AG09319 (cell line): ENCODE data around the gene SFTPA2.
"Not testable (repeated sequence)": the region's sequence is repeated elsewhere in the genome, so short reads cannot be mapped to it uniquely, and the experiment has no call there.

Experiments
- DNase-seq: peaks from one replicate; pipeline ENCODE4 v3.0.0-alpha.2; 2010; ENCODE audit warnings: low read depth; ENCODE audit errors: extremely low read depth
- TF ChIP-seq, protein P1 (sequence below): IDR thresholded peaks from 2 replicates; pipeline ENCODE4 v1.5.1; 2011; ENCODE audit warnings: low read depth, mild to moderate bottlenecking, inconsistent platforms, low read length, moderate library complexity

Gene SFTPA2

DNA sequence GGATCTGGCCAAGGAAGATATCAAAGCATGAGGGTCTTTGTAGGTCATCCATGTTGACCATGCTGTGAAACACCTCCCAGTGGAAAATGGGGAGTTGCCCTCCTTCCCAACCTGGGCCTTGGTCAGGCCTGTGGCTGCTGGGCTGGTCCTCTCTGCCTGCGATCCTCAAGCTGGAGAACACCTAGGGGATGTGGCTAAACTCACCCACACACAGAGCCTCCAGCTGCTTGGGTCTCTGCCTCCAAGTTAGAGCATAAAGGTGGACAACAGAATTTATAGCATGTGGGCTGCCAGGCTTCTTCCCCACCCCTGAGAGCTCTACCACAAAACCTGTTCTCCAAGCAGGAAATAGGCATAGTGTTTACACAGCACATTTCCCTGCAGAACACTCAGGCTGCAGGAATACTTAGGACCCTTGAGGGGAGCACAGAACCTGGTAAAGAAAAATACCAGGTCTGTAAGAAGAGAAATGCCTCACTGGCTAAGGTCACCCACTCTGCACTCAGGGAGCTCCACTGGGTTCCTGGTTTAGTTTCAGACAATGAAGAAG is at the start of gene SFTPA2:
SFTPA2 (minus strand) TSS at position 248 of the 550 bp plus-strand sequence. CDS start 924 bp downstream, outside the sequence.
- no peak for DNase-seq
- TF ChIP-seq, protein P1, sequence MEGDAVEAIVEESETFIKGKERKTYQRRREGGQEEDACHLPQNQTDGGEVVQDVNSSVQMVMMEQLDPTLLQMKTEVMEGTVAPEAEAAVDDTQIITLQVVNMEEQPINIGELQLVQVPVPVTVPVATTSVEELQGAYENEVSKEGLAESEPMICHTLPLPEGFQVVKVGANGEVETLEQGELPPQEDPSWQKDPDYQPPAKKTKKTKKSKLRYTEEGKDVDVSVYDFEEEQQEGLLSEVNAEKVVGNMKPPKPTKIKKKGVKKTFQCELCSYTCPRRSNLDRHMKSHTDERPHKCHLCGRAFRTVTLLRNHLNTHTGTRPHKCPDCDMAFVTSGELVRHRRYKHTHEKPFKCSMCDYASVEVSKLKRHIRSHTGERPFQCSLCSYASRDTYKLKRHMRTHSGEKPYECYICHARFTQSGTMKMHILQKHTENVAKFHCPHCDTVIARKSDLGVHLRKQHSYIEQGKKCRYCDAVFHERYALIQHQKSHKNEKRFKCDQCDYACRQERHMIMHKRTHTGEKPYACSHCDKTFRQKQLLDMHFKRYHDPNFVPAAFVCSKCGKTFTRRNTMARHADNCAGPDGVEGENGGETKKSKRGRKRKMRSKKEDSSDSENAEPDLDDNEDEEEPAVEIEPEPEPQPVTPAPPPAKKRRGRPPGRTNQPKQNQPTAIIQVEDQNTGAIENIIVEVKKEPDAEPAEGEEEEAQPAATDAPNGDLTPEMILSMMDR, result no peak

DNA sequence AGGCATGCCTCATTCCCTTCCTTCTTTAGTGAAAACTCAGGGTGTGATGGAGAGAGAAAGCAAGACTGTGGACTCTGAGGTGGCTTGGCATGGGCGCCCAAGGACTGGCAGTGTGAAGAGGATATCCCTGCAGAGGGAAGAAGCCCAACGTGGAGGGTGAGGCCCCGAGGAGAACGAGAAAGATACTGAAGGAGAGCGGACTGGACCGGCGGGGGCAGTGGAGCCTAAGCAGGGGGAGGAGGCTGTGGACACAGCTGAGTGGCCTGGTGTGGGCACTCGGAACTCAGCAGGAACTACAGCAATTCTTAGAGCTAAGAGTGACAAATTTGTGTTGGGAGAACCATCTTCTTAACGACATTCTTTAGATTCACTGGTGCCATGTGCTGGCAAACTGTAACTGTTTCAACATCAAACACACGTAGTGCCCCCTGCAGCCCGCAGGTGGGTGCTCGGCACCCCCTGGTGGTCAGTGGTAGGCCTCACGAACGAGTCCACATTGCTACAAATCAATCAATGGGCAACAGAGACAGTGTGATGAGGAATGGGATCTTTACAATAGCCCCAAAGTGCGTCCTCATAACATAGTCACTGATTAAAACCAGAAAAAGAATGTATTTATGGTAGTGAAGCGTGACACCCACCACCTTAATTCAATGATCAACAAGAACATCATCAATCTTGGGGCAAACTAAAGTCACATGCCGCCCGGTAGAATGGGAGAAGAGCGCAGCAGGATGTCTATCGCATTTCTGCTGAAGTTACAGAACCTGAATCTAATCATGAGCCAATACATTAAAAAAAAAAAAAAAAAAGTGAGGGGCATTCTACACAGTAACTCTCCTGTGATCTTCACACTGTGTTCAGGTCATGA is 48.5 kb upstream of the SFTPA2 start:
- TF ChIP-seq, protein P1, result peak; percentile 55
- no peak for DNase-seq

DNA sequence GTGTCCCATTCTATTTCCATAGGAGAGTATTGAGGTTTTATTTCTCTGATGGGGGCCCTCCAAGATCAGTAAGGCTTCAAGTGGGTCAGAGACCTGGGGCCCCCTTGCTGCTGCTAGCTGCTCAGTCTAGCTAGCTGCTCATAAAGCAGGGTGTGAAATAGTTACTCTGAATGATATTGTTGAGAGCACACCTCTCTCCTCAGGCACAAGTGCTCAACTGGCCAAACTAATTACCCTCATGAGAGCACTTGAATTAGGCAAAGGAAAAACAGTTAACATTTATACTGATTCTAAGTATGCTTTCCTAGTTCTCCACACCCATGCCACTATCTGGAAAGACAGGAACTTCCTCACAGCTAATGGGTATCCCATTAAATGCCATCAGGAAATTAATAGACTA is 45.1 kb upstream of the SFTPA2 start:
- TF ChIP-seq, protein P1, result no peak
- DNase-seq, result no peak

DNA sequence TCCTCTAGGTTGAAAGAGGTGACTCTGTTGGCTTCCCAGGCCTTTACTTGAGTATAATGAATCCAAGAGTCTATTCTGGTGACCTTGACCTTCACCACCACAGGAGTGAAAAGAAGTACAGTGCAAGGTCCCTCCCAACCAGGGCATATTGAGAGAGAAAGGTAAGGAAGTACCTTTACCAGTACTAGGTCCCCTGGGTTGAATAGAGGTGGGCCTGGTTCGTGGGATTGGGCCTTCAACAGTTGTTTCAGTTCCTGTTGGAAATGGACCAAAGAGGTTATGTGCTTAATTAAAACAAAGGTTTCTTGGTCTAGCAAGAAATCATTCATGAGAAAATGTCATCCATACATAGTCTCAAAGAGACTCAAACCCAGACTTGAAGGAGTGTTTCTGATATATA is 44.1 kb upstream of the SFTPA2 start:
- DNase-seq, result no peak

DNA sequence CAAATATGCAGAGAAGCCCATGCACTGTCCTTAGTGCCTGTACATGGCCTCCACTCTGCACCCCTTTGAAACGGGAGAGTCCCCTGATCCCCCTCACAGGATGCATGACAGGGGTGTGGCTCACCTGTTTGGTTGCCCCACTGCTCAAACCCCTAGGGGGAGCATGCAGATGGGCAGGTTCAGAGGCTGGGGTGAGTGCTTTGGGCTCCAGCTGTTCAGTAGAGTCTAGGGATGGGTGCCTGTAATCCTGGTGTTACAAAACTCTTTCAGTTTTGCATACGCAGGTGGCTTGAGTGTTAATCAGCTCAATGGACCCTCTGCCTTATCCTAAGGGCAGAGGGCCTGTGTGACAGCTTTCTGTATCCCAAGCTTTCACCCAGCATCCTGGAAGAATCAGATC is 42.7 kb upstream of the SFTPA2 start:
- TF ChIP-seq, protein P1, result no peak
- no peak for DNase-seq

More for the DNA sequence above, 44.1 kb upstream of the SFTPA2 start:
- TF ChIP-seq, protein P1, result no peak

DNA sequence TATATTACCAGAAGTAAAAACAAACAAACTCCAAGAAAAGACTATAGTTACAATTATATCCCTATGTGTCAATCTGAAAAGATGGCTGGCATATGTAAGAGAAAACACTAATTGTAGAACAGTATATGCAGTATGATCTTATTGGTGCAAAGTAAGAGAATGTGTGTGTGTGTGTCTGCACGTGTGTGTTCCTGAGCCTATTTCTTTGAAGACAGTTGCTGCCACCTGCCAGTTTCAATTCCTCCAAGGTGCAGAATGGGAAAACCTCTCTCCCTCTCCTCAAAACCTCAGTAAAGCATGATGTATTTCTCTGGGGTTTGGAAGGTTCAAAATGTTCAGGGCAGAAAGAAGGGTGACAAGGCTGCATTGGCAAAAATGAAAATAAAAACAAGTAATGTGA is 41.7 kb upstream of the SFTPA2 start:
- TF ChIP-seq, protein P1, result no peak

DNA sequence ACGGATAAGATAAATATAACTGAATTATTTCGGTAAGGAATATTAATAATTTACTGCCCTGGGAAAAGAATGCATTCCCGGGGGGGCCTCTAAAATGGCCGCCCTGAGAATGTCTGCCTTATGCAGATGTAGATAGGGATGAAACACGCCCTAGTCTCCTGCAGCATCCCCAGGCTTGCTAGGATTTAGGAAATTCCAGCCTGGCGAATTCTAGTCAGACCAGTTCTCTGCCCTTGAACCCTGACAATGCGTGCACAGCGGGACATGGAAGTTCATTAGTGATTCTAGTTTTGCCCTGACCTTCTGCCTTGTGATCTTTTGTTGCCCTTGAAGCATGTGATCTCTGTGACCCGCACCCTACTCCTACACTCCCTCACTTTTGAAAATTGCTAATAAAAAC is 39.4 kb upstream of the SFTPA2 start:
- DNase-seq, result not testable (repeated sequence)

More for the DNA sequence above, 41.7 kb upstream of the SFTPA2 start:
- DNase-seq, result no peak
